RWPE2 (cell line): ENCODE results near the gene KIFC3.

Experiments used
- ATAC-seq: fragments of 200-7000 bp; cut with Tn5 transposase; 3 replicates; pipeline ENCODE4 v1.9.1; 2021; ENCODE audit warnings: low read depth
- DNase-seq: peaks from one replicate; pipeline ENCODE4 v3.0.0-alpha.2; 2020; ENCODE audit warnings: low spot score
- H3K27ac ChIP-seq: fragments of 450-650 bp; 2 replicates; pipeline ENCODE4 v1.5.1; 2017; ENCODE audit warnings: mild to moderate bottlenecking; ENCODE audit not compliant: poor library complexity, severe bottlenecking
- H3K27me3 ChIP-seq: fragments of 250-450 bp; sonication (Bioruptor Pico); 2 replicates; pipeline ENCODE4 v1.5.1; 2021; ENCODE audit warnings: mild to moderate bottlenecking, moderate library complexity; ENCODE audit not compliant: insufficient read depth, poor library complexity, severe bottlenecking
- H3K36me3 ChIP-seq: fragments of 250-450 bp; sonication (Bioruptor Pico); 2 replicates; pipeline ENCODE4 v1.5.1; 2020; ENCODE audit warnings: low read depth, mild to moderate bottlenecking, moderate library complexity
- H3K4me1 ChIP-seq: fragments of 250-450 bp; sonication (Bioruptor Pico); 2 replicates; pipeline ENCODE4 v1.5.1; 2021; ENCODE audit warnings: mild to moderate bottlenecking, moderate library complexity; ENCODE audit not compliant: insufficient read depth, poor library complexity, severe bottlenecking
- H3K4me3 ChIP-seq: fragments of 250-450 bp; sonication (Bioruptor Pico); 2 replicates; pipeline ENCODE4 v1.5.1; 2021; ENCODE audit warnings: mild to moderate bottlenecking, moderate library complexity; ENCODE audit not compliant: severe bottlenecking
- H3K9me3 ChIP-seq: fragments of 250-450 bp; sonication (Bioruptor Pico); 2 replicates; pipeline ENCODE4 v1.5.1; 2021; ENCODE audit warnings: mild to moderate bottlenecking, moderate library complexity; ENCODE audit not compliant: severe bottlenecking
- TF ChIP-seq, protein P1 (sequence below): fragments of 450-650 bp; IDR thresholded peaks from one replicate; pipeline ENCODE4 v1.5.1; 2017; ENCODE audit warnings: mild to moderate bottlenecking, moderate library complexity; ENCODE audit not compliant: poor library complexity, severe bottlenecking

Gene KIFC3

DNA sequence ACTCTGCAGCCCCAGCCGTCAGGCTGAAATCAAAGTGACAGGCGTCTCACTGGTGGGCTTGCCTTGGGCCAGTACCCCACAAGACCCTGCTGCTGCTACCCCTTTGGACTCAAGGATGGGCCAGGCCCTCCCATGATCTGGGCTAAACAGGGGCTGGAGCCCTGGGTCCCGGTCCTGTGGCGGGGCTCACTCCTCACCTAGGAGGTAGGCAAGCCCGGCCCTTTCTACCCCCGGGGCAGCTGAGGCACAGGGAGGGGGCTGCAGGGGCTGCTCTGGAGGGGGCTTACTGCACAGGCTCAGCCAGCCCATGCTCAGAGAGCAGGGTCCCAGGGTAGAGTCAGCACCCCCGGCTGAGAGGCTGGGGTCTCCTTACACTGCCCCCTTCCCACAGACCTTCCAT is 43.2 kb downstream of the KIFC3 start:
- Histone ChIP-seq H3K36me3 (peaks cover 44% of the 10 kb centered on the region), H3K27me3 (no peaks in the 10 kb centered on the region), H3K4me1 (no peaks in the 10 kb centered on the region), H3K9me3 (no peaks in the 10 kb centered on the region), H3K4me3 (no peak overlapping the region), H3K27ac (no peak overlapping the region)
- peak; percentile 61 for DNase-seq
- no peak for ATAC-seq
- TF ChIP-seq, protein P1, sequence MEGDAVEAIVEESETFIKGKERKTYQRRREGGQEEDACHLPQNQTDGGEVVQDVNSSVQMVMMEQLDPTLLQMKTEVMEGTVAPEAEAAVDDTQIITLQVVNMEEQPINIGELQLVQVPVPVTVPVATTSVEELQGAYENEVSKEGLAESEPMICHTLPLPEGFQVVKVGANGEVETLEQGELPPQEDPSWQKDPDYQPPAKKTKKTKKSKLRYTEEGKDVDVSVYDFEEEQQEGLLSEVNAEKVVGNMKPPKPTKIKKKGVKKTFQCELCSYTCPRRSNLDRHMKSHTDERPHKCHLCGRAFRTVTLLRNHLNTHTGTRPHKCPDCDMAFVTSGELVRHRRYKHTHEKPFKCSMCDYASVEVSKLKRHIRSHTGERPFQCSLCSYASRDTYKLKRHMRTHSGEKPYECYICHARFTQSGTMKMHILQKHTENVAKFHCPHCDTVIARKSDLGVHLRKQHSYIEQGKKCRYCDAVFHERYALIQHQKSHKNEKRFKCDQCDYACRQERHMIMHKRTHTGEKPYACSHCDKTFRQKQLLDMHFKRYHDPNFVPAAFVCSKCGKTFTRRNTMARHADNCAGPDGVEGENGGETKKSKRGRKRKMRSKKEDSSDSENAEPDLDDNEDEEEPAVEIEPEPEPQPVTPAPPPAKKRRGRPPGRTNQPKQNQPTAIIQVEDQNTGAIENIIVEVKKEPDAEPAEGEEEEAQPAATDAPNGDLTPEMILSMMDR: no peak

DNA sequence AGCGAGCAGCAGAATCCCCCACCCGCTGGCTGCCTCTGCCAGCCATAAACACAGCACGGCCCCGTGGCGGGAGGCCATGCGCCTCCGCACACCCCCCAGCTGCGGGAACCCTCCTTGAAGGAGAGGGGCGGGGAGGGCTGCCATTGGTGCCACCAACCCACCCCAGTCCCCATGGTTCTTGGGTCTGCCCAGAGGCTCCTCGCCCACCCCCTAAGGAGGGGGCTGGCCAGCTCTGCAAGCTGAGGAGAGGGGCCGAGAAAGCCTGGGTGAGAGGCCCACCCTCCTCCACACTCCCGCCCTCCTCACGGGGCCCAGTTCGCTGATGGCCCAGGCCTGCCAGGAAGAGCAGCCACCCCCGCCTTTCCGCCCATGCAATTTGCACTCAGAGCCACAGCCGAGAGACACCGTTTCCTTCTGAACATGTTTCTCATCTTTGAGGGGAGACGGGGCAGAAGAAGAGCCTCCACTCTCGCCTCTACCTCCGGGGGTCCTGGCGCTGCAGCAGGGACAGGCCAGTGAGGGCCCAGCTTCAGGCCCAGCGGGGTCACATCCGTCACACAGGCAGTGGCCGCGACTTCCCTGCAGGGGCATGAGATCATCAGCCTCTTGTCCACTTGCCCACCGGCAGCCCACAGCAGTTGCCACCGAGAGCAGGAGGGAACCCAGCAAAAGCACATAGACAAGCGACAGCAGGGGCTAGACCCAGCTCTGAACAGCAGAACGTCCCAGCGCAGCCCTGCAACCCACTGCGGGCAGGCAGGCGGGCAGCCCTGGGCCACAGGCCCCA is 43.8 kb downstream of the KIFC3 start:
- no peak for ATAC-seq

DNA sequence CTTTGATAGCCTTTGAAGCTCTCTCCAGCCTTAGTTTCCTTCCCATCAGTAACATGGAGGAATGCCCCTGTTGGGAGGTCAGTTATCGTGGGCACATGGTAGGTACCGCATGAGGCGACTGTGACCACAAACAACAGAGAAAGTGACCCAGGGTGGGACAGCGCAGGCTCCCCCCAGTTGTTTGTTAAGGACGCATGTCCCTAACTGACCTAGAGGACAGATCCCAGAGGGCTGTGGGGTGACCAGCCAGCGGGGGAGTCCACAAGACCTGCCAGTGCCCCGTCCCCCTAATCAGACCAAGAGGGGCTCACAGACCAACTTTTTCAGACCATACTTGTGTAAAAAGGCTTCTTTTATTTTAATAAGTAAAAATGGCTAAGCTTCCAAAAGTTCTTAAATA is 44.4 kb downstream of the KIFC3 start:
- Histone ChIP-seq H3K36me3 (peaks cover 34% of the 10 kb centered on the region), H3K27me3 (no peaks in the 10 kb centered on the region), H3K9me3 (no peaks in the 10 kb centered on the region), H3K4me1 (no peaks in the 10 kb centered on the region), H3K4me3 (no peak overlapping the region), H3K27ac (peak overlapping the region; percentile 3)
- ATAC-seq: no peak
- TF ChIP-seq, protein P1: no peak
- DNase-seq: no peak

More for the DNA sequence above, 43.8 kb downstream of the KIFC3 start:
- H3K27me3 ChIP-seq: no peaks in the 10 kb centered on the region
- peak; percentile 65 for DNase-seq
- H3K4me1 ChIP-seq: no peaks in the 10 kb centered on the region
- H3K36me3 ChIP-seq: peaks cover 39% of the 10 kb centered on the region
- H3K27ac ChIP-seq: no peak overlapping the region
- no peaks in the 10 kb centered on the region for H3K9me3 ChIP-seq
- TF ChIP-seq, protein P1: no peak
- H3K4me3 ChIP-seq: no peak overlapping the region

DNA sequence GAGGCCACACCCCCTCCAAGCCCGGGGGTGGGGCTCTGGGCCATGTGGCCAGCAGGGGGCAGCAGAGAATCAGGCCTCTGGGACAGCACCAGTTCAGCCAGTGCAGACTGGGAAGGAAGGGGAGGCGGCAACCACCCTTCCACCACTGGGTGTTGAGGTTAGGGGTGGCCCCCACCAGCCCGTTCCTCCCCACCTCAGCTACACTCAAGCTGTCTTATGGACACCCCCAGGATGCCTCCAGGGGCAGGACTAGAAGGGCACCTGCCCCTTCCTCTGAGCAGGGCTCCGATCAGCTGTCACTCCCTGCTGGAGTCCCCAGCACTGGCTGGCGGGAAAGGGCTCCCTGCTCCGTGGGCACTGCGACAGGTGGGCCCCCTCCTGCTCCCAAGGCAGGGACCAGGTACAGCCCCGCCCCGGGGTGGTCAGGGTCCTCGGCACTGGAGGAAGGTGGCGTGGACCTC is 44.9 kb downstream of the KIFC3 start:
- peak; percentile 84 for ATAC-seq
- DNase-seq: no peak
- H3K27me3 ChIP-seq: no peaks in the 10 kb centered on the region
- H3K4me1 ChIP-seq: no peaks in the 10 kb centered on the region
- H3K27ac ChIP-seq: peak overlapping the region; percentile 3
- H3K36me3 ChIP-seq: peaks cover 33% of the 10 kb centered on the region
- H3K9me3 ChIP-seq: no peaks in the 10 kb centered on the region
- TF ChIP-seq, protein P1: peak; percentile 95
- no peak overlapping the region for H3K4me3 ChIP-seq
